Activated naive CD4-positive, alpha-beta T cell treated with anti-CD3 and anti-CD28 coated beads, Interleukin-2, amount 50 U/mL, for 72 hours (primary cell): Measurements from ENCODE around the gene ZNRD2. TPM values are rescaled to one million over a fixed set of nuclear protein-coding genes. Genes with fewer than 3 reads are reported as not detected.

Experiments
- ATAC-seq, 2 donors: fragments of 150-1000 bp; cut with Tn5 transposase; 2 replicates each; pipeline ENCODE4 v1.10.0; 2021; ENCODE audit warnings: mild to moderate bottlenecking in 2 of 2, moderate library complexity in 2 of 2
- DNase-seq, 2 donors: peaks; one replicate each; pipeline ENCODE4 v3.0.0; 2021 to 2022; ENCODE audit warnings: low spot score in 2 of 2
- H3K27ac Mint-ChIP-seq, 2 donors: one replicate each; pipeline ENCODE4 v1.8.0; 2022; ENCODE audit warnings: mild to moderate bottlenecking in 2 of 2, mixed read lengths in 2 of 2
- H3K36me3 Mint-ChIP-seq, 2 donors: one replicate each; pipeline ENCODE4 v1.8.0; 2022; ENCODE audit warnings: mixed read lengths in 2 of 2
- H3K9me3 Mint-ChIP-seq, 2 donors: one replicate each; pipeline ENCODE4 v1.8.0; 2022; ENCODE audit warnings: mixed read lengths in 2 of 2
- total RNA-seq, 2 donors: library from RNA; stranded (reverse); gene quantifications; one replicate each; pipeline ENCODE4 v1.2.3, GENCODE V29; 2022

The ZNRD2 gene
- total RNA-seq, 2 donors from 2014 or later = 35.9 to 44.3 TPM

GRCh38 chr11:65586676-65587075 is 16.4 kb downstream of the ZNRD2 start:
- no peaks in the 10 kb centered on the region for H3K9me3 Mint-ChIP-seq
- peaks cover 6 to 15% of the 10 kb centered on the region in 2 donors for H3K36me3 Mint-ChIP-seq
- ATAC-seq = no peak
- no peak for DNase-seq
- peak overlapping the region; percentile 33 to 84 for H3K27ac Mint-ChIP-seq

GRCh38 chr11:65588199-65589054 is 18.1 kb downstream of the ZNRD2 start:
- H3K27ac Mint-ChIP-seq = peak overlapping the region; percentile 84 to 86
- H3K9me3 Mint-ChIP-seq = no peaks in the 10 kb centered on the region
- ATAC-seq (peak; percentile 89 to 93), DNase-seq (peak; percentile 73 to 90)
- peaks cover 6 to 10% of the 10 kb centered on the region in 2 donors for H3K36me3 Mint-ChIP-seq

GRCh38 chr11:65589444-65590239 is 19.4 kb downstream of the ZNRD2 start:
- DNase-seq (no peak), ATAC-seq (no peak)
- Mint-ChIP-seq H3K27ac (peak overlapping the region in 1 of 2 donors; percentile 84), H3K36me3 (peaks cover 6 to 8% of the 10 kb centered on the region in 2 donors), H3K9me3 (no peaks in the 10 kb centered on the region)

- DNase-seq (no peak), ATAC-seq (no peak)
- Mint-ChIP-seq H3K36me3 (peaks cover 6 to 8% of the 10 kb centered on the region in 2 donors), H3K27ac (peak overlapping the region; percentile 61 to 88), H3K9me3 (no peaks in the 10 kb centered on the region)
Observed at GRCh38 chr11:65590240-65590738, 20.0 kb downstream of the ZNRD2 start.

GRCh38 chr11:65591939-65592857 is 21.9 kb downstream of the ZNRD2 start:
- no peak for ATAC-seq

GRCh38 chr11:65592858-65593517 is 22.7 kb downstream of the ZNRD2 start:
- Mint-ChIP-seq H3K36me3 (no peaks in the 10 kb centered on the region), H3K27ac (no peak overlapping the region), H3K9me3 (no peaks in the 10 kb centered on the region)
- ATAC-seq = no peak
- DNase-seq = no peak

More at GRCh38 chr11:65591939-65592857, 21.9 kb downstream of the ZNRD2 start:
- H3K27ac Mint-ChIP-seq = no peak overlapping the region
- H3K9me3 Mint-ChIP-seq = no peaks in the 10 kb centered on the region
- DNase-seq = no peak
- H3K36me3 Mint-ChIP-seq = no peaks in the 10 kb centered on the region

DNA sequence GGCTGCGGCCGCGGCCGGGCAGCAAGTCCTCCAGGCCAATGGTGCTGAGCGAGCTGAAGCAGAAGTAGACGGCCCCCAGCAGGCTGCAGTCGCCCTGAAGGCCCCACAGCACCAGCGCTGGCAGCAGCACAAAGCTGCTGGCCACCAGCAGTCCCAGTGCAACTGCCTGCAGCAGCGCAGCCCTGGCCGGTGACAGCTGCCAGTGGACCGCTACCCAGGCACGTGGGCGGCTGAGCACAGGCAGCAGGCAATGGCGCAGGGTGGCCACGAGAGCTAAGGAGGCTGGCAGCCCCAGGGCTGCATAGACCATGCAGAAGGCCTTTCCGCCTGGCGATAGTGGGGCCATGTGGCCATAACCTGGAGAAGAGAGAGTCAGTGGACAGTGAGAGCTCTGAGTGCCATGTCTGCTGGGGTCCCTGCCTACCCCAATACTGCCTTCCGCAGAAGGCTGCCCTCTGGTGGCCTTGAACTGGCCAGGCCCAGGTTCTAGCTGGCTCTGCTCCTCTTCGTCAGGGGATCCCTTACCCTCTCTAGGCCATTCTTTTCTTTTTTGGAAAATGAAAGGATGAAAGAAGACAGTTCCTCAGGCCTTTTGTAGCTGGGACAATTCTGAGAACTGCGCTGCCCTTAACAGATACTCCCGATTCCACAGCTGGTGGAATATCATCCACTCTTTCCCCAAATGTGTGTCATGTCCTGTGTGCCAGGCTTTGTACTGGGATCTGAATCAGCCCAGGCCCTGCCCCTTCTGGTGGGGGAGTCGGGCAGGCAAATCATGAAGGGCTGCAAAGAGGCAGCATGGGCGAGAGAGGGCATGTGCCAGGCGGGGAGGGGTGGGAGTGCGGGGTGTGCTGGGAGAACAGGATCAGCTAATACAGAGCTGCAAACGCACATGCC is 23.5 kb downstream of the ZNRD2 start:
- H3K9me3 Mint-ChIP-seq = no peaks in the 10 kb centered on the region
- ATAC-seq (peak; percentile 44 to 53), DNase-seq (peak in 1 of 2 donors; percentile 49)
- H3K27ac Mint-ChIP-seq = peak overlapping the region in 1 of 2 donors; percentile 22
- H3K36me3 Mint-ChIP-seq = no peaks in the 10 kb centered on the region

- Mint-ChIP-seq H3K9me3 (no peaks in the 10 kb centered on the region), H3K27ac (peak overlapping the region; percentile 70), H3K36me3 (no peaks in the 10 kb centered on the region)
- ATAC-seq = peak in 1 of 2 donors; percentile 17
- DNase-seq = no peak
Observed at GRCh38 chr11:65595131-65595530, 24.9 kb downstream of the ZNRD2 start.

GRCh38 chr11:65595543-65596281 is 25.4 kb downstream of the ZNRD2 start, which contains the start of gene KCNK7:
KCNK7 (minus strand) TSS chr11:65595800; CDS start chr11:65595772, 28 bp downstream.
- ATAC-seq (peak; percentile 3 to 20), DNase-seq (no peak)
- no peaks in the 10 kb centered on the region for H3K9me3 Mint-ChIP-seq
- peak within 1 kb of the TSS; percentile 70 for H3K27ac Mint-ChIP-seq
- no peaks in the 10 kb centered on the region for H3K36me3 Mint-ChIP-seq

DNA sequence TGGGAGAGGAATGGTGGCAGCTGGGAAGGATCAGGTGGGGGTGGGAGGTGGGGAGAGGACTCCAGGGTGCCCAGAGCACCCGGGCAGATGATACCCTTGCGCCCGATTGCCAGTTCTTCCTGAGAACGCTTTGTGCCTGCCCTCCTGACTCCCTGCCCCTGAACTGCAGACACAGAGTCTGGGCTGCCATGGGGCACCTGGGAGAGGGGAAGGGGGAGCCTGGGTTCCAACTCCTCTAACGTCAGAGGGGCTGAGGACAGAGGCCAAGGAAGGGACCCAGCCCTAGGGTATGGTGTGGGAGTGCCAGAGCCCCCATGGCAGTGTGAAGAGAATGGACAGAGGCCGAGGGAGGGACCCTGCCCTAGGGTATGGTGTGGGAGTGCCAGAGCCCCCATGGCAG is 26.2 kb downstream of the ZNRD2 start:
- no peaks in the 10 kb centered on the region for H3K36me3 Mint-ChIP-seq
- H3K27ac Mint-ChIP-seq = peak overlapping the region in 1 of 2 donors; percentile 70
- ATAC-seq (no peak), DNase-seq (no peak)
- H3K9me3 Mint-ChIP-seq = no peaks in the 10 kb centered on the region

DNA sequence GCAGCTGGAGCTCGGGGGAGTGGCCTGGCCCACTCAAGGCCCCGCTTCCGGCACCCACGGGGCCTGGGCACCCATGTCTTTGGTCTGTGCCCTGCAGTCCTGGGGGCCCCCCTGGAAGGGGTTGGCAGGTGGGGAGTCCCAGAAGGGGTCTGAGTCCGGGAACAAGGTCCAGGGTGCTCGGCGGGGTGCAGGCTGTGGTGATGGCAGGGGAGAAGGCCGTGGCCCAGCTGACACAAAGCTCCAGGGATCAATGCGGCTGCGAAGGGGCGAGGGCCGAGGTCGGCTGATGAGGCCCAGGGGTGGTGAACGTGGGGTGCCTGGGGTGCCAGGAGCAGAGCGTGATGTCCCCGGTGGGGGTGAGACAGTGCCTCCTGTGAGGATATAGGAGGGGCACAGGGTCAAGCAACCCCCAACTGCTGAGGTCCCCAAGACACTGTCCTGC is 28.0 kb downstream of the ZNRD2 start:
- H3K36me3 Mint-ChIP-seq = peaks cover 0 to 1% of the 10 kb centered on the region in 2 donors

GRCh38 chr11:65599216-65599954 is 29.1 kb downstream of the ZNRD2 start:
- no peak overlapping the region for H3K27ac Mint-ChIP-seq

More for the DNA sequence above, 28.0 kb downstream of the ZNRD2 start:
- Mint-ChIP-seq H3K27ac (no peak overlapping the region), H3K9me3 (no peaks in the 10 kb centered on the region)
- ATAC-seq (no peak), DNase-seq (no peak)

GRCh38 chr11:65599955-65600246 is 29.6 kb downstream of the ZNRD2 start:
- ATAC-seq = no peak
- Mint-ChIP-seq H3K9me3 (no peaks in the 10 kb centered on the region), H3K27ac (no peak overlapping the region), H3K36me3 (peaks cover 0 to 7% of the 10 kb centered on the region in 2 donors)
- DNase-seq = no peak

More at GRCh38 chr11:65599216-65599954, 29.1 kb downstream of the ZNRD2 start:
- ATAC-seq (no peak), DNase-seq (no peak)
- Mint-ChIP-seq H3K36me3 (peaks cover 0 to 7% of the 10 kb centered on the region in 2 donors), H3K9me3 (no peaks in the 10 kb centered on the region)

- Mint-ChIP-seq H3K9me3 (no peaks in the 10 kb centered on the region), H3K27ac (peak overlapping the region; percentile 22 to 58), H3K36me3 (peaks cover 0 to 7% of the 10 kb centered on the region in 2 donors)
- ATAC-seq (no peak), DNase-seq (no peak)
Observed at GRCh38 chr11:65604258-65604657, 34.0 kb downstream of the ZNRD2 start.
